GM12872 (cell line): ENCODE data around the gene XYLT1.

Experiments used
- TF ChIP-seq, protein P1 (sequence below): IDR thresholded peaks from 3 replicates; pipeline ENCODE4 v1.5.1; 2011; ENCODE audit warnings: low read depth, mild to moderate bottlenecking, low read length, moderate library complexity; ENCODE audit not compliant: insufficient read depth

XYLT1 gene

DNA sequence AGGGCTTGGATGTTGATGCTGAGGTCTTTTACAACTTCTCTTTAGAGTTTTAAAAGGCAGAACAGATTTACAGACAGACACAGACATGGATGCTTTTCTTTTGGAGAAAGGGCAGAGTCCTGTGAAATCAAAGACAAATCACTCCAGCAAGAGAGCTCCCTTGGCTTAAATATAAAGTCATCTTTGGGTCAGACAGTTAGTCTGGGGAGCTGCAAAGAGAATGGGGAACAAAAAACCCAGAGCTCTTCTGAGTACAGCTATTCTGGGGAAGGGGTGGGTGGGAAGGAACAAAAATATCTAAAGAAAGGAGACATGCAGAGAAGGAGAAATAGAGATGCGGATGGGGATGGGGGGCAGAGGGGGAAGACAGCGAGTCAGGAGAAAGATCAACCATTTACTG is 266.6 kb downstream of the XYLT1 start:
- TF ChIP-seq, protein P1, sequence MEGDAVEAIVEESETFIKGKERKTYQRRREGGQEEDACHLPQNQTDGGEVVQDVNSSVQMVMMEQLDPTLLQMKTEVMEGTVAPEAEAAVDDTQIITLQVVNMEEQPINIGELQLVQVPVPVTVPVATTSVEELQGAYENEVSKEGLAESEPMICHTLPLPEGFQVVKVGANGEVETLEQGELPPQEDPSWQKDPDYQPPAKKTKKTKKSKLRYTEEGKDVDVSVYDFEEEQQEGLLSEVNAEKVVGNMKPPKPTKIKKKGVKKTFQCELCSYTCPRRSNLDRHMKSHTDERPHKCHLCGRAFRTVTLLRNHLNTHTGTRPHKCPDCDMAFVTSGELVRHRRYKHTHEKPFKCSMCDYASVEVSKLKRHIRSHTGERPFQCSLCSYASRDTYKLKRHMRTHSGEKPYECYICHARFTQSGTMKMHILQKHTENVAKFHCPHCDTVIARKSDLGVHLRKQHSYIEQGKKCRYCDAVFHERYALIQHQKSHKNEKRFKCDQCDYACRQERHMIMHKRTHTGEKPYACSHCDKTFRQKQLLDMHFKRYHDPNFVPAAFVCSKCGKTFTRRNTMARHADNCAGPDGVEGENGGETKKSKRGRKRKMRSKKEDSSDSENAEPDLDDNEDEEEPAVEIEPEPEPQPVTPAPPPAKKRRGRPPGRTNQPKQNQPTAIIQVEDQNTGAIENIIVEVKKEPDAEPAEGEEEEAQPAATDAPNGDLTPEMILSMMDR, result no peak

DNA sequence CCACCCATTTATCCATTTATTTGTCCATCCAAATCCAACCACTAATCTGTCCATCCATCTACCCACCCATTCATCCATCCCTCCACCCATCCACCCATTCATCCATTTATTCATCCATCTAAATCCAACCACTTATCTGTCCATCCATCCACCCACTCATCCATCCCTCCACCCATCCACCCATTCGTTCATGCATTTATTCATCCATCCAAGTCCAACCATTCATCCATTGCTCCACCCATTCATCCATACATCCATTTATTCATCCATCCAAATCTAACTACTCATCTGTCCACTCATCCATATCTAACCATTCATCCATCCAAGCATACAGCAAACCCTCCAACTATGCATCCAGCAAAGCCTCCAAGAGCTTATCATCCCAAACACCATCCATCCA is 267.3 kb downstream of the XYLT1 start:
- TF ChIP-seq, protein P1, result no peak

DNA sequence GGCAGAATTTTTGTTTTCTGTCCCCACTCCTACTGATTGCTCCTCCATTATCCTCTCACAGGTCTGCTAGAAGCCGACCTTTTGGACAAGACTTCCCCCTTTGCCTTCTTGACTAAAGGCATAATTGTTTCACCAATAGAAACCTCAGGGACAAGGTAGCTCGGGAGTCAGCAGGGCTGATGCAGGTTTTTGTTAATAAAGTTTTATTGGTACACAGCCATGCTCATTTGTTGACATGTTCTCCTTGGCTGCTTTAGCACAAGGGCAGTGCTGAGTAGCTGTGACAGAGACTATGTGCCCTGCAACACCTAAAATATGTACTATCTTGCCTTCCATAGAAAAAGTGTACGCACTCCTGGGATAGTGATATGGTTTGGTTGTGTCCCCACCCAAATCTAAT is 271.6 kb downstream of the XYLT1 start:
- TF ChIP-seq, protein P1, result no peak

DNA sequence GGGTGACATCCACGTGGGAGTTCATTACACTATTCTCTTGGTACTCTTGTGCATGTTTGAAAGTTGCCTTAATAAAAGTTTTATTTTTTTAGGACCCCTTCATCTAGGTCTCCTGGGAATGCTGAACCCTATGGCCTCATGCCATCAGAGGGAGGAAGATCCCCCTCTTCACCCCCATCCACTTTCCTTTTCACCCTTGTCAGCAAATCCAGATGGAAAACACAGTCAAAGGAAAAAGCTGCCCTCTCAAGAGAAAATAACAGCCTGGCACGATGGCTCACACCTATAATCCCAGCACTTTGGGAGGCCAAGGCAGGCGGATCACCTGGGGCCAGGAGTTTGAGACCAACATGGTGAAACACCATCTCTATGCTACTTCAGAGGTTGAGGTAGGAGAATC is 274.2 kb downstream of the XYLT1 start:
- TF ChIP-seq, protein P1, result no peak

DNA sequence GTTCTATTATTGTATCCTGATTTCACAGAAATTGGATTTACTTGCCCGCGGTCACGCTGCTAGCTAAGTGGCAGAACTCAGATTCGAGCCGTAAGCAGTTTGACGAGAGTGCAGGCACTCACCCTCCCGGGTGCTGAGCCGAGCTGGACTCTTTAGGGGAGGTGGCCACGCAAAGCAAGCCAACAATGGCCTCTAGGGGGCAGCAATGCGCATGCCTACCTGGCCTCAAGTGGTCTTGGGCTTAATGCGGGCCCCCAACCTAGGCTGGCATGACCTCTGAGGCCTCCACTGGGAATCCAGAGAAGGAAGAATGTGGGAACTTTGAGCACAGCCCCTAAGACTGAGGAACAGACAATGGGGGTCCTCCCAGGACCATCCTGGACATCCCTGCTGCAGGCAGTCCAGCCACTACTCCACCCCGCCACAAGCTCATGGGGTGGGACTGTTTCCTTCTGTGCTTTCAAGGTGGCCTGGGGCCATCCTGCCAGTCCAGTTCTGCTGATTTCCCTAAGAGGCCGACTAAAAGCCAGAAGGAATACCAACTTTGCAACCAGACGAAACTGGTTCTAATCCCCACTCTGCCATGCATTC is 276.5 kb downstream of the XYLT1 start:
- TF ChIP-seq, protein P1, result peak; percentile 81

DNA sequence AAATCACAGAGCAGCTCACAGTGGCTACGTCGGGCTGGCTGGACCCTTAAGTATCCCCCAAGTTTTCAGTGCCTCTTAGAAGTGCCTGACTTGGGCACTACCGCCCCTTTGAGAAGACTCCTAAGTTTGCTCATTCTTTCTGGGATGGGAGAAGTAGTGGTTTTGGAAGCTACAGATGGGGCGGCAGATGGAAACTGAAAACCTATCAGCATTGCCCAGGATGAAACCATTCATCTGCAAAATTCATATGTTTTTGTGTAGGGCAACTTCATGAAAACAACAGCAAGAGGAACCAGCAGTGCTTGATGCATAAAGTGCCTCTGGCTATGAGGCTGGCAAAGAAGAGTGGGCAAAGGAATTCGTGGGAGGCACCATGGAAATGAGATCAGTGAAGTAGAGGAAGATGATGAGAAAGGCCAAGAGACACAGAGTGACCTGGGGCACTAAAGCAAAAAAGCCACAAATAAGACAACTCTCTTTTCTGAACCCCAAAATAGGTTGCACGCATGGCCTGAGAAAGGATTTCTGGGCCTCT is 277.1 kb downstream of the XYLT1 start:
- TF ChIP-seq, protein P1, result no peak

DNA sequence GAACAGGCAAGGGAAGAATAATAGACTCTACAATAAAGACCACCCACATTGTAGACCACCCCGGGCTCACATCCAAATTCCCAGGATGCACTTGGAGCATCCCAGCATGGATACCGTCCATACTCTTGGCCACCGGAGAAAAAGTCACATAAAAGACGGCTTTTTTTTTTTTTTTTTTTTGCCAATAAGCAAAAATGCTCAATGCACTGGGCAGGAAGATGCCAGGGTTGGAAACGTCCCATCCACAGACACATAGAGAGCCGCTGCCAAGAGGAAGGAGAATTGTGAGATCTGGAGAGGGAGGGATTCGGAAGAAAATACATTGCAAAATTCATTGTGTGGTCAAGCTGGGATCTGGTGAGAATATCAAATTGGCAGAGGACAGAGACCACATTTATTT is 286.7 kb downstream of the XYLT1 start:
- TF ChIP-seq, protein P1, result no peak
